GM23338 (cell line): Measurements from ENCODE around the gene FUT3. TPM values are rescaled to one million over a fixed set of nuclear protein-coding genes. Genes with fewer than 3 reads are reported as not detected.

ENCODE experiments used
- ATAC-seq: fragments of 200-7000 bp; cut with Tn5 transposase; 3 replicates; pipeline ENCODE4 v1.9.1; 2020
- DNase-seq: peaks from one replicate; pipeline ENCODE4 v3.0.0-alpha.2; 2015; ENCODE audit warnings: low spot score
- H2AFZ ChIP-seq: fragments of 200-600 bp; sonication (generic); 2 replicates; pipeline ENCODE4 v1.8.0; 2016; ENCODE audit warnings: antibody characterized with exemption, mild to moderate bottlenecking, moderate library complexity
- H3F3A ChIP-seq: fragments of 200-600 bp; sonication (generic); replicated peaks from 2 replicates; pipeline ENCODE4 v1.8.0; 2017; ENCODE audit warnings: antibody characterized with exemption, mixed run types, low read depth
- H3K27ac ChIP-seq: fragments of 200-600 bp; sonication (generic); 2 replicates; pipeline ENCODE4 v1.6.1; 2016; ENCODE audit warnings: low read depth
- H3K27me3 ChIP-seq: fragments of 200-600 bp; sonication (generic); 2 replicates; pipeline ENCODE4 v1.8.0; 2016; ENCODE audit warnings: mild to moderate bottlenecking, mixed run types, moderate library complexity; ENCODE audit not compliant: insufficient read depth
- H3K36me3 ChIP-seq: fragments of 200-600 bp; sonication (generic); 2 replicates; pipeline ENCODE4 v1.8.0; 2016; ENCODE audit warnings: mild to moderate bottlenecking; ENCODE audit not compliant: insufficient read depth
- H3K4me1 ChIP-seq: fragments of 200-600 bp; sonication (generic); 2 replicates; pipeline ENCODE4 v1.8.0; 2016; ENCODE audit warnings: mild to moderate bottlenecking, moderate library complexity; ENCODE audit not compliant: insufficient read depth
- H3K4me2 ChIP-seq: fragments of 200-600 bp; sonication (generic); 2 replicates; pipeline ENCODE4 v1.7.1; 2017; ENCODE audit warnings: mixed run types
- H3K4me3 ChIP-seq: fragments of 200-600 bp; sonication (generic); 2 replicates; pipeline ENCODE4 v1.6.1; 2016; ENCODE audit warnings: mixed run types
- H3K79me2 ChIP-seq: fragments of 200-600 bp; sonication (generic); replicated peaks from 2 replicates; pipeline ENCODE4 v1.8.0; 2017; ENCODE audit warnings: mild to moderate bottlenecking; ENCODE audit not compliant: insufficient read depth
- H3K9me2 ChIP-seq: fragments of 200-600 bp; sonication (generic); 2 replicates; pipeline ENCODE4 v1.8.0; 2017; ENCODE audit not compliant: insufficient read depth
- H4K20me1 ChIP-seq: fragments of 200-600 bp; sonication (generic); replicated peaks from 2 replicates; pipeline ENCODE4 v1.8.0; 2017; ENCODE audit warnings: mild to moderate bottlenecking; ENCODE audit not compliant: insufficient read depth
- H3K27ac Mint-ChIP-seq: 2 replicates; pipeline ENCODE4 v1.8.0; 2020; ENCODE audit warnings: inconsistent platforms, mild to moderate bottlenecking, moderate library complexity, mixed read lengths
- H3K27me3 Mint-ChIP-seq: 3 replicates; pipeline ENCODE4 v1.8.0; 2022; ENCODE audit warnings: low read depth, mild to moderate bottlenecking, moderate library complexity, mixed read lengths, inconsistent platforms; ENCODE audit not compliant: insufficient read depth, poor library complexity
- H3K36me3 Mint-ChIP-seq: 3 replicates; pipeline ENCODE4 v1.8.0; 2021; ENCODE audit warnings: low read depth, mild to moderate bottlenecking, inconsistent platforms, moderate library complexity, mixed read lengths
- H3K4me1 Mint-ChIP-seq: 3 replicates; pipeline ENCODE4 v1.8.0; 2020; ENCODE audit warnings: mild to moderate bottlenecking, inconsistent platforms, mixed read lengths
- H3K4me3 Mint-ChIP-seq: 3 replicates; pipeline ENCODE4 v1.8.0; 2021; ENCODE audit warnings: moderate library complexity, mild to moderate bottlenecking, inconsistent platforms, mixed read lengths
- H3K9me3 Mint-ChIP-seq: 3 replicates; pipeline ENCODE4 v1.8.0; 2020; ENCODE audit warnings: moderate library complexity, mild to moderate bottlenecking, inconsistent platforms, mixed read lengths
- CREB1 ChIP-seq: fragments of 250-450 bp; sonication (Bioruptor Pico); IDR thresholded peaks from 2 replicates; pipeline ENCODE4 v1.5.0; 2020; ENCODE audit warnings: low read depth, mild to moderate bottlenecking, moderate library complexity
- CTCF ChIP-seq, 2 experiments: fragments of 200-600 bp in 1 of 2; sonication (generic) in 1 of 2; conservative IDR thresholded peaks; 2 replicates each; pipeline versions ENCODE4 v1.5.1 to v1.6.1; 2016 to 2017; ENCODE audit warnings: antibody characterized with exemption in 2 of 2, low read depth in 2 of 2, mild to moderate bottlenecking in 2 of 2, moderate library complexity in 1 of 2
- ETS1 ChIP-seq: IDR thresholded peaks from 2 replicates; pipeline ENCODE4 v1.6.1; 2016; ENCODE audit warnings: antibody characterized with exemption
- EZH2 ChIP-seq: fragments of 200-600 bp; sonication (generic); IDR thresholded peaks from one replicate; pipeline ENCODE4 v1.8.0; 2017; ENCODE audit warnings: antibody characterized with exemption, mild to moderate bottlenecking, low read depth; ENCODE audit not compliant: unreplicated experiment
- EZH2phosphoT487 ChIP-seq: fragments of 200-600 bp; sonication (generic); IDR thresholded peaks from one replicate; pipeline ENCODE4 v1.8.1; 2018; ENCODE audit warnings: antibody characterized with exemption; ENCODE audit not compliant: unreplicated experiment
- JUNB ChIP-seq: IDR thresholded peaks from one replicate; pipeline ENCODE4 v1.6.1; 2016; ENCODE audit warnings: antibody characterized with exemption; ENCODE audit not compliant: unreplicated experiment
- NANOG ChIP-seq: IDR thresholded peaks from 2 replicates; pipeline ENCODE4 v1.6.1; 2016; ENCODE audit warnings: antibody characterized with exemption, borderline replicate concordance
- POLR2AphosphoS5 ChIP-seq: IDR thresholded peaks from 2 replicates; pipeline ENCODE4 v1.6.1; 2016; ENCODE audit warnings: antibody characterized with exemption, low read depth
- REST ChIP-seq: IDR thresholded peaks from one replicate; pipeline ENCODE4 v1.6.1; 2018; ENCODE audit warnings: antibody characterized with exemption; ENCODE audit not compliant: unreplicated experiment
- STAT1 ChIP-seq: IDR thresholded peaks from one replicate; pipeline ENCODE4 v1.6.1; 2016; ENCODE audit warnings: antibody characterized with exemption; ENCODE audit not compliant: unreplicated experiment
- ZNF114 ChIP-seq: fragments of 250-450 bp; sonication (Bioruptor Pico); IDR thresholded peaks from 2 replicates; pipeline ENCODE4 v1.5.0; 2020; ENCODE audit warnings: mild to moderate bottlenecking, moderate library complexity
- ZNF331 ChIP-seq: fragments of 250-450 bp; sonication (Bioruptor Pico); IDR thresholded peaks from 2 replicates; pipeline ENCODE4 v1.5.0; 2020; ENCODE audit warnings: low read depth, mild to moderate bottlenecking, moderate library complexity
- ZNF462 ChIP-seq: fragments of 250-450 bp; sonication (Bioruptor Pico); IDR thresholded peaks from 2 replicates; pipeline ENCODE4 v1.5.0; 2020; ENCODE audit warnings: mild to moderate bottlenecking, moderate library complexity
- polyA plus RNA-seq: library from polyadenylated mRNA; unstranded; fragments of >200 nt; fragmentation: Nextera tagmentation; extraction: Ambion mirVana; gene quantifications from 2 replicates; pipeline ENCODE4 v1.2.1, GENCODE V29; 2016
- total RNA-seq: library from RNA; depleted of rRNA; stranded (reverse); fragments of >200 nt; shearing (Covaris generic); gene quantifications from 2 replicates; pipeline ENCODE4 v1.2.3, GENCODE V29; 2014

FUT3 gene
- total and polyA plus RNA-seq, 2 experiments from 2014 or later = 0.45 TPM; not detected in 1

GRCh38 chr19:5828661-5829566, 22.3 kb downstream of the FUT3 start:
- H3K27me3 ChIP-seq = no peaks in the 10 kb centered on the region
- peak overlapping the region; percentile 90 for H2AFZ ChIP-seq
- DNase-seq (peak; percentile 74), ATAC-seq (peak; percentile 55)
- Mint-ChIP-seq H3K4me1 (peaks cover 7% of the 10 kb centered on the region), H3K4me3 (peak overlapping the region; percentile 95), H3K9me3 (0 out of 3 replicates have a peak, but pooled peaks cover 2% of the 10 kb centered on the region), H3K36me3 (no peaks in the 10 kb centered on the region), H3K27me3 (peaks cover 22% of the 10 kb centered on the region), H3K27ac (peak overlapping the region; percentile 98)
- H3K4me2 ChIP-seq = peak overlapping the region; percentile 97
- peak overlapping the region; percentile 94 for H3K27ac ChIP-seq
- H3F3A ChIP-seq = no peaks in the 10 kb centered on the region
- H3K79me2 ChIP-seq = no peaks in the 10 kb centered on the region
- H4K20me1 ChIP-seq = no peaks in the 10 kb centered on the region
- H3K9me2 ChIP-seq = no peaks in the 10 kb centered on the region
- H3K36me3 ChIP-seq = no peaks in the 10 kb centered on the region
- peak overlapping the region; percentile 86 for H3K4me3 ChIP-seq
- peaks cover 4% of the 10 kb centered on the region; the same call in 1 of the 2 replicates for H3K4me1 ChIP-seq
- no peak for TF ChIP-seq ZNF462 (CRISPR knock-in tag)
- TF ChIP-seq ZNF331 (CRISPR knock-in tag) = no peak
- TF ChIP-seq EZH2phosphoT487 = no peak
- TF ChIP-seq CREB1 (CRISPR knock-in tag) = no peak
- no peak for TF ChIP-seq ZNF114 (CRISPR knock-in tag)
- TF ChIP-seq STAT1 = no peak
- TF ChIP-seq JUNB = no peak
- no peak for TF ChIP-seq POLR2AphosphoS5
- no peak for TF ChIP-seq REST
- no peak for TF ChIP-seq ETS1
- no peak for TF ChIP-seq EZH2
- TF ChIP-seq NANOG = no peak
- TF ChIP-seq CTCF (conservative IDR thresholded peaks at IDR 0.05; ENCODE audit: low read depth in 2 of 2) = no peak
